Measurements from ENCODE around the gene SLIRP.

Gene SLIRP

DNA sequence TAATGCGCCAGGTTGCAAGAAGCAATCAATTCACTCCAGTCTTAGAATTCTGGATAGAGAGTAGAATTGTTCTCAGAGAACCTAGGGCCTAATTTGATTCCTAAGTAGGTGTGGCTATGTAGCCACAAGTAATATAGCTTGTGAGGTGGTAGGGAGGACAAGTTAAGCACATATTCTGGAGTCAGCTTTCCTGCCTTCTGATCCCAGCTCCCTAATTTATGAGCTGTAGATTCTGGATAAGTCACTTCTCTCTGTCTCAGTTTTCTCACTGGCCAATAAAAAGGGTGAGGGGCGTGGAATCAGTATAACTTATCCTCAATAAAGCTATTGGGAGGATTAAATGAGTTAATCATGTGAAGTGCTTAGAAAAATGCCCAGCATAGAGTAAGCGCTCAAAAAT, 56.1 kb downstream of the SLIRP start:
- Histone ChIP-seq H3K79me2 (ENCODE audit: low read length) (peaks cover 19% of the 10 kb centered on the region), H3K9me3 (replicated peaks; ENCODE audit: insufficient read depth, low read length) (no peaks in the 10 kb centered on the region), H3K4me1 (ENCODE audit: low read length) (peaks cover 6% of the 10 kb centered on the region; the same call in 1 of the 2 replicates), H2AFZ (ENCODE audit: low read length) (no peak overlapping the region), H3K36me3 (replicated peaks; ENCODE audit: insufficient read depth, low read length) (no peaks in the 10 kb centered on the region), H3K9ac (ENCODE audit: low read length) (no peak overlapping the region), H3K9me2 (replicated peaks; ENCODE audit: insufficient read depth, low read length) (no peaks in the 10 kb centered on the region), H3F3A (ENCODE audit: insufficient read depth, low read length) (no peaks in the 10 kb centered on the region), H3K4me2 (ENCODE audit: low read depth, low read length) (no peak overlapping the region), H3K27me3 (replicated peaks; ENCODE audit: insufficient read depth, low read length) (no peaks in the 10 kb centered on the region), H3K27ac (ENCODE audit: low read length) (no peak overlapping the region), H3K4me3 (ENCODE audit: low read length) (no peak overlapping the region), H4K20me1 (ENCODE audit: insufficient read depth, low read length) (no peaks in the 10 kb centered on the region)
- TF ChIP-seq, protein P1, sequence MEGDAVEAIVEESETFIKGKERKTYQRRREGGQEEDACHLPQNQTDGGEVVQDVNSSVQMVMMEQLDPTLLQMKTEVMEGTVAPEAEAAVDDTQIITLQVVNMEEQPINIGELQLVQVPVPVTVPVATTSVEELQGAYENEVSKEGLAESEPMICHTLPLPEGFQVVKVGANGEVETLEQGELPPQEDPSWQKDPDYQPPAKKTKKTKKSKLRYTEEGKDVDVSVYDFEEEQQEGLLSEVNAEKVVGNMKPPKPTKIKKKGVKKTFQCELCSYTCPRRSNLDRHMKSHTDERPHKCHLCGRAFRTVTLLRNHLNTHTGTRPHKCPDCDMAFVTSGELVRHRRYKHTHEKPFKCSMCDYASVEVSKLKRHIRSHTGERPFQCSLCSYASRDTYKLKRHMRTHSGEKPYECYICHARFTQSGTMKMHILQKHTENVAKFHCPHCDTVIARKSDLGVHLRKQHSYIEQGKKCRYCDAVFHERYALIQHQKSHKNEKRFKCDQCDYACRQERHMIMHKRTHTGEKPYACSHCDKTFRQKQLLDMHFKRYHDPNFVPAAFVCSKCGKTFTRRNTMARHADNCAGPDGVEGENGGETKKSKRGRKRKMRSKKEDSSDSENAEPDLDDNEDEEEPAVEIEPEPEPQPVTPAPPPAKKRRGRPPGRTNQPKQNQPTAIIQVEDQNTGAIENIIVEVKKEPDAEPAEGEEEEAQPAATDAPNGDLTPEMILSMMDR (IDR thresholded peaks at IDR 0.05; ENCODE audit: low read length): no peak
- TF ChIP-seq EZH2phosphoT487 (IDR thresholded peaks at IDR 0.05; ENCODE audit: low read length): no peak
- no peak for TF ChIP-seq EZH2 (optimal IDR thresholded peaks at IDR 0.05; ENCODE audit: low read depth, low read length)
- DNase-seq: no peak
